Progenitor cell of endocrine pancreas (in vitro differentiated cells): ENCODE results near the gene PAX2. TPM values are rescaled to one million over a fixed set of nuclear protein-coding genes. Genes with fewer than 3 reads are reported as not detected.

ENCODE experiments used
- DNase-seq: peaks from one replicate; pipeline ENCODE4 v3.0.0; 2021; ENCODE audit warnings: low spot score; ENCODE audit not compliant: unreplicated experiment
- H3K27ac Mint-ChIP-seq: 2 replicates; pipeline ENCODE4 v1.8.0; 2021; ENCODE audit warnings: mild to moderate bottlenecking, moderate library complexity, mixed read lengths
- H3K27me3 Mint-ChIP-seq: 2 replicates; pipeline ENCODE4 v1.8.0; 2021; ENCODE audit warnings: mixed read lengths
- H3K36me3 Mint-ChIP-seq: 2 replicates; pipeline ENCODE4 v1.8.0; 2022; ENCODE audit warnings: mixed read lengths; ENCODE audit not compliant: insufficient read depth
- H3K4me1 Mint-ChIP-seq: 2 replicates; pipeline ENCODE4 v1.8.0; 2021; ENCODE audit warnings: low read depth, mixed read lengths
- H3K4me3 Mint-ChIP-seq: 2 replicates; pipeline ENCODE4 v1.8.0; 2021; ENCODE audit warnings: low read depth, mild to moderate bottlenecking, moderate library complexity, mixed read lengths
- H3K9me3 Mint-ChIP-seq: 2 replicates; pipeline ENCODE4 v1.8.0; 2021; ENCODE audit warnings: low read depth, mixed read lengths
- total RNA-seq: library from RNA; stranded (reverse); gene quantifications from 2 replicates; pipeline ENCODE4 v1.2.1, GENCODE V29; 2021
- TF ChIP-seq, protein P1 (sequence below): fragments of 200-600 bp; sonication (generic); IDR thresholded peaks from one replicate; pipeline ENCODE4 v1.5.0; 2021; ENCODE audit warnings: antibody characterized with exemption, mild to moderate bottlenecking; ENCODE audit not compliant: unreplicated experiment

The PAX2 gene
- total RNA-seq, 1 donor from 2014 or later = not detected

DNA sequence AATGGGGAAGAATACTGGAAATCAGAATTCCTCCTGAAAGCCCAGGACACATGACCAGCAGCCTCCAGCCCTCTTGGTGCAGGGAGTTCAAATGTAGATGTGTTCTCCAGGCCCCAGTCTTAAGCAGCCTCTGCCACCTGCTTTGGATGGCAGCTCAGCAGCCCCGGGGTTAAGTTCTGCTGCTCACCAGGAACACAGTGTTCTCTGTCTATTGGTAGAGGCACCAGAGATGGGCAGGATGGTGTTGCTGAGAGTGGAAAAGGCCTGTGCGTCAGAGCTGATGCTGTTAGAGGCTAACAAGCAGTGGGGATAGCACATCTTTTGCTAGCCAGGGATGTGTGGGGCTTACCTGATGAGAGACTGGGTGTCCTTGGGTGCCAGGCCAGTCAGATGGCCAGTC lies 56.8 kb downstream of the PAX2 start:
- DNase-seq = no peak
- TF ChIP-seq, protein P1, sequence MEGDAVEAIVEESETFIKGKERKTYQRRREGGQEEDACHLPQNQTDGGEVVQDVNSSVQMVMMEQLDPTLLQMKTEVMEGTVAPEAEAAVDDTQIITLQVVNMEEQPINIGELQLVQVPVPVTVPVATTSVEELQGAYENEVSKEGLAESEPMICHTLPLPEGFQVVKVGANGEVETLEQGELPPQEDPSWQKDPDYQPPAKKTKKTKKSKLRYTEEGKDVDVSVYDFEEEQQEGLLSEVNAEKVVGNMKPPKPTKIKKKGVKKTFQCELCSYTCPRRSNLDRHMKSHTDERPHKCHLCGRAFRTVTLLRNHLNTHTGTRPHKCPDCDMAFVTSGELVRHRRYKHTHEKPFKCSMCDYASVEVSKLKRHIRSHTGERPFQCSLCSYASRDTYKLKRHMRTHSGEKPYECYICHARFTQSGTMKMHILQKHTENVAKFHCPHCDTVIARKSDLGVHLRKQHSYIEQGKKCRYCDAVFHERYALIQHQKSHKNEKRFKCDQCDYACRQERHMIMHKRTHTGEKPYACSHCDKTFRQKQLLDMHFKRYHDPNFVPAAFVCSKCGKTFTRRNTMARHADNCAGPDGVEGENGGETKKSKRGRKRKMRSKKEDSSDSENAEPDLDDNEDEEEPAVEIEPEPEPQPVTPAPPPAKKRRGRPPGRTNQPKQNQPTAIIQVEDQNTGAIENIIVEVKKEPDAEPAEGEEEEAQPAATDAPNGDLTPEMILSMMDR = no peak
- no peak overlapping the region for H3K4me3 Mint-ChIP-seq
- H3K4me1 Mint-ChIP-seq = peaks cover 60% of the 10 kb centered on the region
- no peaks in the 10 kb centered on the region for H3K9me3 Mint-ChIP-seq
- peaks cover 41% of the 10 kb centered on the region for H3K27me3 Mint-ChIP-seq
- no peaks in the 10 kb centered on the region for H3K36me3 Mint-ChIP-seq
- H3K27ac Mint-ChIP-seq = no peak overlapping the region

DNA sequence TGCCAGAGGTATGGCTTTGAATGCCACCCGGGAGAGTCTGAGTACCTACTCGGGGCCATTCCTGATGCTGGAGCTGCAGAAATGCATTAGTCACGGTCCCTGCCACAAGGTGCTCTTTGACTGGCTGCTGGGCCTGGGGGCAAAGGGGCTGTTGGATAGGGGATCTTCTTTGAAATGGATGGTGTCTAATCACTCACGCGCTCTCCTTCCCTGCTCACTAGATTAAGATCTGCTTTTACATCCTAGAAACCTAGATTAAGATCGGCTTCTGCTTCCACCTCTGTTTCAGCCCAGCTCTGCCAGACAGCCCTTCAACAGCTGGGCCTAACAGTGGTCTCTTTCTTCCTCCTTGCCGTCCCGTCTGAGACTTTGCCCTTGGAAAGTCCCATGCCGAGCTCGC lies 57.2 kb downstream of the PAX2 start:
- Mint-ChIP-seq H3K4me3 (no peak overlapping the region), H3K4me1 (peaks cover 62% of the 10 kb centered on the region), H3K9me3 (no peaks in the 10 kb centered on the region), H3K36me3 (no peaks in the 10 kb centered on the region), H3K27ac (no peak overlapping the region), H3K27me3 (peaks cover 42% of the 10 kb centered on the region)
- TF ChIP-seq, protein P1 = no peak
- DNase-seq = no peak

DNA sequence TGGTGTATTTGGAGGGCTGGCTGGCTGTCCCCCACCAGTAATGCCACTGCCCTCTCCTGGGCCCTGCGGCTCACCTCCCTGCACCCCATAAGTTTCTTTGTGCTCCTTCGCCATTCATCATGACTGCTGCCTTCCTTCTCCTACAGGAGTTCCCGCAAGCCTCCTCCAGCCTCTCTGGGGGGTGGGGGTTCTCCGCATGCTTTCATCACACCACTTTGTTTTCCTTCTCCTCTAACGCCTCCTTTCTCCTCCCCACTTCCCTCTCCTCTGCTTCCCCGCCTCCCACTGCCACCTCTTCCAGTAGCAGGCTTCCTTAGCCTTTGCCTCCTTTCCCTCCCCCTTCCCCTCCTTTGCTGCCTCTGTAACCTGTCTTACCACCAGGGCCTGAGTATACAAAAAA lies 58.1 kb downstream of the PAX2 start:
- no peaks in the 10 kb centered on the region for H3K36me3 Mint-ChIP-seq
- no peak for DNase-seq
- peak overlapping the region; percentile 36 for H3K4me3 Mint-ChIP-seq
- peaks cover 48% of the 10 kb centered on the region for H3K27me3 Mint-ChIP-seq
- H3K27ac Mint-ChIP-seq = peak overlapping the region; percentile 24
- H3K4me1 Mint-ChIP-seq = peaks cover 63% of the 10 kb centered on the region
- no peaks in the 10 kb centered on the region for H3K9me3 Mint-ChIP-seq
- TF ChIP-seq, protein P1 = no peak

DNA sequence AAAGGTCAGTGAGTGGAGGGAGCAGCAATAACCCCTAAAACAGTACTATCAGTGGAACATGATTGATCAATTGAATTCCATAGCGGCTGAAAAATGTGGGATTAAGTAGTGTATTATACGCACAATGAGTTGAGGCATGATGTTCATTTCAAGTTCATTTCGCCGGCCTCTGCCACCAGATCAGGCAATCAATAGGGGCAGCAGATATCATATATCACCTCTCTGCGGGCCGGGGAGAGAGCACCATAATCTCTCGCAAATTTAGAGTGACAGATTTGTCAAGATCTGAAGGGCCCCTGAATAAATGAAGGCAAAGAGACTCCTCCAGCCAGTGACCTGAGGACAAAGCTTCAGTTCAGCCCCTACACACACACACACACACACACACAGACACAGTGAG lies 58.5 kb downstream of the PAX2 start:
- peaks cover 51% of the 10 kb centered on the region for H3K27me3 Mint-ChIP-seq
- TF ChIP-seq, protein P1 = no peak
- no peaks in the 10 kb centered on the region for H3K9me3 Mint-ChIP-seq
- H3K27ac Mint-ChIP-seq = no peak overlapping the region
- no peaks in the 10 kb centered on the region for H3K36me3 Mint-ChIP-seq
- no peak for DNase-seq
- peaks cover 59% of the 10 kb centered on the region for H3K4me1 Mint-ChIP-seq
- H3K4me3 Mint-ChIP-seq = no peak overlapping the region

DNA sequence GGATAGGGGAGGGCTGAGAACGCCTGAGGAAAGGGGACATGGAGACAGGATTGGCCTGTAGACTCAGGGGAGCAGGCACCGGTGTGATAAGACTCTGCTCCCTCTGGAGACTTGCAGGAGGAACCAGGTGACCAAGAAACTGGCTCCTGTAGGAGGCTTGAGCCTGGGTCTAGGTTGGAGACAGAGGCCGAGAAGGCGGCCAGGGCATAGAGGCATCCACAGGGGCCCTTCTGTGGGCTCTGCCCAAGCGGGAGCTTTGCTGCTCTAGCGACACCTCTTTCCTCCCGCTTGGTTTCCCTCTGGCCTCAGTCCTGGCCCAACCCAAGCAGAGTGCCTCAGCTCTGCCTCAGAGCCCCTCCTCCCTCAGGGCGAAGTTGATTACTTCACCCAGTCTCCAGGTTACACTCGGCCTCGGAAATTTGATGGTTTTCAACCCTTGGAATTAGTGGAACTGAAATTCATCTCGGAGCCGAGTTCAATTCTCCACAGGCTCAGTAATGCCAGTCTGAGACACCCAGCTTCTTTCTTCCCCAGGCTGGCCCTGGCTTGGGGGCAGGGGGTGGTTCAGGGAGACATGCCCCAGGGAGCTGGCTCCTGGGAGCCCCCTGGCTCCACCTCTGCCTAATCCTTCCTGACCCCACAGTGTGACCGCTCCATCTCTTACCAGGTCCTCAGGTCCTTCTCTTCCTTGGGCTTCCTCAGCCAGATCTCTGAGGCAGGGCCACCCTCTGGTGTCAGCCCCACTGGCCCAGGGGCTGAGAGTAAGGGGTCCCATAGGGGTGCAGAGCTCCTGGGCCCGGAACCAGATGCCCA lies 60.4 kb downstream of the PAX2 start:
- no peak for DNase-seq
- H3K4me1 Mint-ChIP-seq = peaks cover 50% of the 10 kb centered on the region

More for the DNA sequence above, 60.4 kb downstream of the PAX2 start:
- Mint-ChIP-seq H3K27ac (no peak overlapping the region), H3K4me3 (no peak overlapping the region), H3K9me3 (no peaks in the 10 kb centered on the region), H3K36me3 (no peaks in the 10 kb centered on the region), H3K27me3 (peaks cover 63% of the 10 kb centered on the region)
- TF ChIP-seq, protein P1 = no peak
